ENCODE results near the gene OSGEPL1.
"Not testable (repeated sequence)": the region's sequence is repeated elsewhere in the genome, so short reads cannot be mapped to it uniquely, and the experiment has no call there.

Gene OSGEPL1

DNA sequence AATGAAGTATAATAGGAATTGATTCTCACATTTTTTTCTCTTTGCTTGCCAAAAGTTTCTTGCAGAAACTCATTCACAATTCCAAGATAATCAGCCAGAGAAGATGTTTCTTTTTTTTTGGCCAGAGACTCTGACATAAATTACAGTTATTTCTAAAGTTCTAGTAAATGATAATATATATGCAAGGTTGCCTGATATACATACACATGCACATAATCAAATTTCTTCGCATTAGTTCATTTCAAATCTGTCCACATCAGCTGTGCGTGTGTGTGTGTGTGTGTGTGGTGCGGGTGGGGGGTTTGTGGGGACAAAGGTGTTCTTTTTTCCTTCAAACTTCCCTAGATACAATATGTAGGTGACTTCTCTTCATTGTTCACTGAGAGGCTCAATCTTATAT lies 33.2 kb downstream of the OSGEPL1 start:
- no peak for DNase-seq

DNA sequence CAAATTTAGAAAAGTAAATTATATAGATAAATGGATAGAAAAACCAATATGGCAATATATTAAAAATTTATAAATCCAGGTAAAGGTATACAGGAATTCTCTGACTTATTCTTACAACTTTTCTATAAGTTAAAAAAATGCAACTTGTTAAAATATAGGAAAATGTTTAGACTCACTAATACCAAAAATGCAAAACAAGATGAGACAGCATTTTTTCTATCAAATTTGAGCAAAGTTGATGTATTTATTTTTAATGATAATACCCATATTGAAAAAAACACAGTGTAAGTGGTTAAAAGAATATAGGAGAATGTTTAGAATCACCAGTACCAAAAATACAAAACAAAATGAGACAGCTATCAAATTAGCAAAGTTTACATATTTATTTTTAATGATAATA lies 35.7 kb downstream of the OSGEPL1 start:
- DNase-seq, result no peak

DNA sequence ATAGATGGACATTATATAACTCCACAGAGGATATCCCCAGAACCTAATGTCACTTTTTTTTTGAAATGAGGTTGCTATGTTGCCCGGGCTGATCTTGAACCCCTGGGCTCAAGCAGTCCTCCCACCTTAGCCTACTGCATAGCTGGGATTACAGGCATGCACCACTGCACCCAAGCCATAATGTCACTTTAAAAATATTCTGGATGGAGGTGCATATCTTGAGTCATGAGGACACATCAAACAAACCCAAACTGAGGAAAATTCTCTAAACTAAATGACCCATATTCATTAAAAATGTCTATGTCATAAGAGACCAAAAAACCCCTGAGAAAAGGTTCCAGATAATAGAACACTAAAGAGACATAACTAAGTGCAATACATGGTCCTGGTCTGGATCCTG lies 36.3 kb downstream of the OSGEPL1 start:
- no peak for DNase-seq

DNA sequence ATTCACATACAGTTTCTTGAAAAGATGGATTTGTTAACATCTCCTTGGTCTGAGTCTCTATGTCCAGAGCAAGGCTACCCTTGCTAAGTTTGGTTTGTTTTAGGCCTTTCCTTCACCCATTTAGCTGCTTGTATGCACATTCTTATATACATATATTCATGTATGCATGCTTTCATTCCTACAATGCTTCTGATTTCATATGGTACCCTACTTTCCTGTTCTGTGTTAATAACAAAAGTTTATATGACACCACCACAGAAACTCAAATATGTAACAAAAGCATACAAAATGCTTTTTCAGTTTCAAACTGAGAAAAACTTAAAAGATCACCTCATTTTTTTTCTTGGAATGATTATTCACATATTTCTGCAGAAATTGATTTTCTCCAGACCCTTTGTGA lies 39.4 kb downstream of the OSGEPL1 start:
- DNase-seq, result no peak

DNA sequence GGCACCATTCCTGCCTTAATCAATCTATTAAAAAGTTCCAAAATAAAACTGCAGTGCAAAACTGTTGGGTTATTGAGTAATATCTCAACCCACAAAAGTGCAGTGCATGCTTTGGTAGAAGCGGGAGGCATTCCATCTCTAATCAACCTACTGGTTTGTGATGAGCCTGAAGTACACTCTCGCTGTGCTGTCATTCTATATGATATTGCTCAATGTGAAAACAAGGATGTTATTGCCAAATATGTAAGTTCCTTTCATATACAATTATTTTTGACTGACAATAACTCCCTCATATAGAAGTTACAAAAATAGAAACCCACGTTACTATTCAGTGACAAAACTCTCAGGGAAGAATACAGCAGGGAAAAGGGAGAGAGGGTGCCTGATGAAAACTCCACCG lies 43.0 kb downstream of the OSGEPL1 start:
- DNase-seq, result no peak

DNA sequence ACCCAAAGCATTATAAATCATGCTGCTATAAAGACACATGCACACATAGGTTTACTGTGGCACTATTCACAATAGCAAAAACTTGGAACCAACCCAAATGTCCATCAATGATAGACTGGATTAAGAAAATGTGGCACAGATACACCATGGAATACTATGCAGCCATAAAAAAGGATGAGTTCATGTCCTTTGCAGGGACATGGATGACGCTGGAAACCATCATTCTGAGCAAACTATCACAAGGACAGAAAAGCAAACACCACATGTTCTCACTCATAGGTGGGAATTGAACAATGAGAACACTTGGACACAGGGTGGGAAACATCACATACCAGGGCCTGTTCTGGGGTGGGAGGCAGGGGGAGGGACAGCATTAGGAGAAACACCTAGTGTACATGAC lies 45.0 kb downstream of the OSGEPL1 start:
- DNase-seq, result not testable (repeated sequence)

DNA sequence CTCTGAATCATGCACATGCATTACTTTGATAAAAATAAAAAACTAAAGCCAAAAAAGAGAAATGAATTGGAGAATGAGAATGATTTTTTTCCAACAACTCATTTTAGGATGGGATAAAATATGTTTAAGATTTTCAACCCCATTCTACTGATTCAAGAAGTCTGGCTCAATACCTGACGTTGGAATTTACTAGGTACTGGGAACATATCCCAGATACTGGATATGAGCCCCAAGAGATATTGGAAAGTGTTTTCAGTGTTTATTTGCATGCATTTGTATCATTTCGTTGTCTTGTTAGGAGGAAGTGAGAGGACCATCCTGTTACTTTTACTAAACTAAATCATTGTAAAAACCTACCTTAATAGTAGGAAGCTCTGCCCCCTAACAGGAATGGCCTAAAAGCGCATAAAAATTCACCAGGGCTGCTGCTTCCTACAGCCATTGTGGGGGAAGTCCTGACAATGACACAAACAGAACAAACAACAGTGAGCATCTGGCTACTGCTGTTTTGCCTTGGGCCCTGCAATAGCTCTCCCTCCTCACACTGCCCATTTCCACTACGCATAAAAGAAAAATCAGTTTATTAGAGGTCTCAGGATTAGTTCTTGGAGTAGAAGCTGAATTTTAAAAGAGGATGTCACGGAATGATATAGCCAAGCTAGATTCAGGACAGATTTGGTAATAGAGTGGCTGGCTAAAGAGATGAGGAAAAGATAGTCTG lies 52.9 kb downstream of the OSGEPL1 start:
- no peak for DNase-seq

DNA sequence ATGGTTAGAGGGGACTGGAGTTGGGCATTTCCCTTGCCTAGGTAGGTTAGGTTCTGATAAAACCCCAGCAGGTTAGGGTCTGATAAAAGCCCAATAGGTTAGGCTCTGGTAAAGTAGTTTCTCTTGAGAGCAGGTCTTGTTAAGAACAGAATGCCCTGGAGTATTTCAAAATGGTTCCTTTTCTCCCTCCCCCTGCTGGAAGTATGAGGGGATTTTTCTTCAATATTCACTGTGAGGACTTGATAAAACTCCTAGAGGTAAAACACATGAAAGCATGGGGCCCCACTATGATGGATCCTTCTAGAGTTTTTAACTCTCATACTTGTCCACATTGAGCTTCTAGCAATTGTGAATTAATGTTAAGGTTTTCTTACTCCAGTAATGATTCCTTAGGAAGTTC lies 60.5 kb downstream of the OSGEPL1 start:
- peak in 1 of 2 experiments; percentile 5 for DNase-seq

DNA sequence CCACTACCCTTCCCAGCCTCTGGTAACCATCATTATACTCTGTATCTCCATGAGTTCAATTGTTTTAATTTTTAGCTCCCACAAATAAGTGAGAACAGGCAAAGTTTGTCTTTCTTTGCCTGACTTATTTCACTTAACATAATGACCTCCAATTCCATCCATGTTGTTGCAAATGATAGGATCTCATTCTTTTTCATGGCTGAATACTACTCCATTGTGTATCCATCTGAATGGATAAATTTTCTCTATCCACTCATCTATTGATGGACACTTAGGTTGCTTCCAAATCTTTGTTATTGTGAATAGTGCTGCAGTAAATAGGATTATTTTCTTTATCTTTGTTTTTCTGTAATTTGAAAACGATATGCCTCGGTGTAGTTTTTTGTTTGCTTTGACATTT lies 61.9 kb downstream of the OSGEPL1 start:
- no peak for DNase-seq

DNA sequence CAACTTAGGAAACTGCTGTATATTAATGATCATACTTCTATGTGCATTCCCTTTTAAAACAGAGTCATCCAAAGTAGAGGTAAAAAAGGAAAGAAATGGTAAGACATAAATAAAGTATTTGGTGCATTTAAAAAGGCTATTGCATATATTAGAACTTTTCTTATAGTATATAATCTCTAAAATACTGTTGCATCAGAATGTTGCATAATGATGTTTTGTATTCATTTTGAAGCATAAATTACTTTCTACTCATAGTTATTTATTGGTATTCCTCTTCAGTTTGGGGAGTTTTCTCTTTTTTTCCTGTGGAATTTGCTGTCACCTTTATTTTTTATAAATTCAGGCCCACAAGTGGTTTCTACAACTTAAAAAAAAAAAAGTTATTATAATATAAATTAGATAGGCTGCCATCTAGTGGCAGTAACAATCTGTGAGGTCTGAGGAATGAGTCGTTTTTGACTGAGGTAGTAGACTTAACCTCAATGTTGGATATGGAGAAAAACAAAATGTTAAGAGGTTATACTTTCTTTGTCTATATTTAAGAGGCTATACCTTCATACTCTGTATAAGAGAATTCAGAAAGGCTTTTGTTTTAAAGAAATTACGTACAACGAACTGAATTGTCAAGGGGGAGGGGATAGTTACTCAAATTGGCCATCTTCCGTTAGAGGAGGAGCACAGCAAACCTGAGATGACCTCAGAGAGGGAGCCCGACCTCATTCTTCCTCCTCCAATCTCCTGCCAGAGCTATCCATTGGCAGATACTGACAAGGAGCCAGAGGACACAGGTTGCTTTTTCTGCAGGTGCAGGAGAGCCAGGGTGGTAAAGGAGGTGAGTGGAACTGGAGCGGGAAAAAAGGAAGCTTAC lies 64.3 kb downstream of the OSGEPL1 start:
- peak in 1 of 2 experiments; percentile 53 for DNase-seq

Data from SW 1271 (cell line).